ENCODE results near the gene POLR2H.
A peak's percentile ranks its signal among the peaks of the same experiment; 100 is the strongest.

POLR2H gene

GRCh38 chr3:184352149-184352785 lies 9.2 kb upstream of the POLR2H start:
- no peak for DNase-seq (ENCODE audit: low read depth)

GRCh38 chr3:184352897-184353545 lies 8.5 kb upstream of the POLR2H start:
- no peak for DNase-seq (ENCODE audit: low read depth)

- no peak for DNase-seq (ENCODE audit: low read depth)
These were observed 8.0 kb upstream of the POLR2H start for GRCh38 chr3:184353546-184353941.

GRCh38 chr3:184354121-184354728 lies 7.3 kb upstream of the POLR2H start:
- peak; percentile 42 for DNase-seq (ENCODE audit: low read depth)

GRCh38 chr3:184354754-184355153 lies 6.8 kb upstream of the POLR2H start:
- DNase-seq (ENCODE audit: low read depth), result no peak

GRCh38 chr3:184355261-184356040 lies 6.1 kb upstream of the POLR2H start:
- no peak for DNase-seq (ENCODE audit: low read depth)

GRCh38 chr3:184357248-184358123 lies 4.0 kb upstream of the POLR2H start:
- no peak for DNase-seq (ENCODE audit: low read depth)

- no peak for DNase-seq (ENCODE audit: low read depth)
These were observed 3.3 kb upstream of the POLR2H start for GRCh38 chr3:184358124-184358767.

- no peak for DNase-seq (ENCODE audit: low read depth)
These were observed 2.6 kb upstream of the POLR2H start for GRCh38 chr3:184358921-184359350.

GRCh38 chr3:184359610-184360009 lies 1.9 kb upstream of the POLR2H start:
- no peak for DNase-seq (ENCODE audit: low read depth)

GRCh38 chr3:184360070-184360928 lies 1.2 kb upstream of the POLR2H start:
- no peak for DNase-seq (ENCODE audit: low read depth)

GRCh38 chr3:184360929-184361531 lies 480 bp upstream of the POLR2H start:
- DNase-seq (ENCODE audit: low read depth), result no peak

GRCh38 chr3:184361932-184362667 lies 590 bp downstream of the POLR2H start:
- peak; percentile 23 for DNase-seq (ENCODE audit: low read depth)

GRCh38 chr3:184362668-184363546 lies 1.4 kb downstream of the POLR2H start:
- DNase-seq (ENCODE audit: low read depth), result peak; percentile 94

- DNase-seq (ENCODE audit: low read depth), result no peak
These were observed 5.2 kb downstream of the POLR2H start for GRCh38 chr3:184366619-184367289.

- no peak for DNase-seq (ENCODE audit: low read depth)
These were observed 6.6 kb downstream of the POLR2H start for GRCh38 chr3:184368116-184368515.

- DNase-seq (ENCODE audit: low read depth), result no peak
These were observed 7.2 kb downstream of the POLR2H start for GRCh38 chr3:184368586-184369183.
